ENCODE data around the gene KCNK2. TPM values are rescaled to one million over a fixed set of nuclear protein-coding genes. Genes with fewer than 3 reads are reported as not detected.

The KCNK2 gene
- polyA plus RNA-seq, 3 donors: not detected

DNA sequence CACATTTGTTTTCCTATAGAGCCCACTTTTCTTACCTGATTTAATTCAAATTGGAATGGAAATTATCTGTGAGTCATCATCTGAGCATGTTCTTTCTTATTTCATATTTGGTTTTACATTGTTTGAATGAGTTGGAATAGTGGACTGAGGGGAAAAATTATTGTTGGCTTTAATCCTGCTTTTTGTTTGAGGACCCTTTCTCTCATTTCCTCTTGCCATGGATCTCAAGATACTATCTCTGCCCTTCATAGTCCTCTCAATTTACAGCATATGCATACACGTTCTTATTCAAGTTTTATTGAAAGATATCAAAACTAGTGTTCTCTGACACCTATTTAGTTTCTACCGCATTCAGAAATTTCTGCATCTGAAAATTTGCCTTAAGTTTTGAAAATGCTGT lies 5.1 kb downstream of the KCNK2 start:
- H3K4me3 ChIP-seq (replicated peaks in 1 of 3; ENCODE audit: low read depth in 2 of 3, low read length in 3 of 3): no peak overlapping the region
- H3K27ac ChIP-seq (ENCODE audit: low read depth in 1 of 2, low read length in 2 of 2): no peak overlapping the region
- WGBS (ENCODE audit: insufficient coverage): no CpG with 5 or more reads among the region's 2 CpGs
- no peak overlapping the region for H2AFZ ChIP-seq (ENCODE audit: insufficient read depth, low read depth, low read length, poor library complexity, severe bottlenecking)
- no peaks in the 10 kb centered on the region for H3K79me2 ChIP-seq (ENCODE audit: insufficient read depth, low read length)
- no peaks in the 10 kb centered on the region for H3K4me1 ChIP-seq (ENCODE audit: control insufficient read depth in 1 of 2, insufficient read depth in 2 of 2, low read length in 2 of 2)
- Mint-ChIP-seq H3K27me3 (ENCODE audit: low read depth in 3 of 3) (peaks cover 30 to 36% (median 35%) of the 10 kb centered on the region in 3 donors), H3K4me3 (no peak overlapping the region), H3K36me3 (peaks cover 0 to 3% of the 10 kb centered on the region in 2 donors), H3K9me3 (peaks cover 0 to 9% (median 6%) of the 10 kb centered on the region in 7 donors), H3K27ac (no peak overlapping the region), H3K4me1 (no peaks in the 10 kb centered on the region)
- peaks cover 0 to 7% of the 10 kb centered on the region in 2 donors for H3K9me3 ChIP-seq (replicated peaks in 1 of 2; ENCODE audit: control insufficient read depth in 1 of 2, insufficient read depth in 1 of 2, low read length in 2 of 2)
- intact Hi-C loops (cut with micrococcal nuclease): no loop called here
- DNase-seq: no peak
- no peak for TF ChIP-seq CTCF (IDR thresholded peaks at IDR 0.05)
- no peak overlapping the region for H3K4me2 ChIP-seq (replicated peaks; ENCODE audit: extremely low read depth, low read length, poor library complexity, severe bottlenecking)
- no peak overlapping the region for H3K9ac ChIP-seq (ENCODE audit: insufficient read depth, low read length, poor library complexity, severe bottlenecking)
- no peaks in the 10 kb centered on the region for H3K36me3 ChIP-seq (replicated peaks in 1 of 2; ENCODE audit: control insufficient read depth in 1 of 2, insufficient read depth in 2 of 2, low read length in 2 of 2)
- no peaks in the 10 kb centered on the region for H4K20me1 ChIP-seq (ENCODE audit: insufficient read depth, low read length)
- H3K27me3 ChIP-seq (ENCODE audit: control insufficient read depth in 2 of 2, insufficient read depth in 2 of 2, low read length in 2 of 2): peaks cover 17 to 34% of the 10 kb centered on the region in 2 donors

DNA sequence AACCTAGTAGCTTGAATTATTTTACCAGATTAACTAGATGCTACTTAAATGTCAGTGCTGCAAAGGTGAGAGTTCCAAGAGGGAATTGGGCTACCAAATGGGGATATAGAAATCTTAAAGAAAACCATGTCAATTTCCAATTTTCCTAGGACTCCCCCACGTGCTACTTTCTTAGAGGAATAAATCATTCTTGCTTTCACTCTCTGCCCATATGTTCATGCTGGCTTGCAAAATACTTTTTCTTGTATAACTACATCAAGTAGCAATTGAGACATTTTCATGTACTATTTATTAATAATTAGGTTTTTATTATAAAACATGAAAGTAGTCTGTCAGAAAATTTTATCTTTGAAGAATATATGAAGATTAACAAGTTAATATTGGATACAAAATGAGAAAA lies 11.8 kb downstream of the KCNK2 start:
- H2AFZ ChIP-seq (ENCODE audit: insufficient read depth, low read depth, low read length, poor library complexity, severe bottlenecking): no peak overlapping the region
- H3K27me3 Mint-ChIP-seq (ENCODE audit: low read depth in 3 of 3): peaks cover 3 to 6% (median 4%) of the 10 kb centered on the region in 3 donors
- no peak overlapping the region for H3K4me3 Mint-ChIP-seq
- WGBS (ENCODE audit: insufficient coverage): no CpG with 5 or more reads among the region's 1 CpG
- H3K4me3 ChIP-seq (replicated peaks in 1 of 3; ENCODE audit: low read depth in 2 of 3, low read length in 3 of 3): no peak overlapping the region
- intact Hi-C loops (cut with micrococcal nuclease): no loop called here
- DNase-seq: no peak
- H3K9me3 ChIP-seq (replicated peaks in 1 of 2; ENCODE audit: control insufficient read depth in 1 of 2, insufficient read depth in 1 of 2, low read length in 2 of 2): no peaks in the 10 kb centered on the region
- H3K79me2 ChIP-seq (ENCODE audit: insufficient read depth, low read length): no peaks in the 10 kb centered on the region
- H3K9ac ChIP-seq (ENCODE audit: insufficient read depth, low read length, poor library complexity, severe bottlenecking): no peak overlapping the region
- no peak overlapping the region for H3K27ac ChIP-seq (ENCODE audit: low read depth in 1 of 2, low read length in 2 of 2)
- no peaks in the 10 kb centered on the region for H3K36me3 ChIP-seq (replicated peaks in 1 of 2; ENCODE audit: control insufficient read depth in 1 of 2, insufficient read depth in 2 of 2, low read length in 2 of 2)
- no peaks in the 10 kb centered on the region for H3K4me1 Mint-ChIP-seq
- no peaks in the 10 kb centered on the region for H3K36me3 Mint-ChIP-seq
- no peak overlapping the region for H3K27ac Mint-ChIP-seq
- no peak for TF ChIP-seq CTCF (IDR thresholded peaks at IDR 0.05)
- no peaks in the 10 kb centered on the region for H4K20me1 ChIP-seq (ENCODE audit: insufficient read depth, low read length)
- H3K27me3 ChIP-seq (ENCODE audit: control insufficient read depth in 2 of 2, insufficient read depth in 2 of 2, low read length in 2 of 2): no peaks in the 10 kb centered on the region
- peaks cover 0 to 5% (median 0%) of the 10 kb centered on the region in 7 donors for H3K9me3 Mint-ChIP-seq
- H3K4me2 ChIP-seq (replicated peaks; ENCODE audit: extremely low read depth, low read length, poor library complexity, severe bottlenecking): no peak overlapping the region
- no peaks in the 10 kb centered on the region for H3K4me1 ChIP-seq (ENCODE audit: control insufficient read depth in 1 of 2, insufficient read depth in 2 of 2, low read length in 2 of 2)

Data from CD14-positive monocyte (primary cell).